SK-N-SH treated with all-trans-retinoic acid at 6 μM for 48 hours (cell line): ENCODE data around the gene ZNF316.

Experiments
- BACH2 ChIP-seq: fragments of 250-450 bp; sonication (Bioruptor Pico); IDR thresholded peaks from 2 replicates; pipeline ENCODE4 v1.9.0; 2021; ENCODE audit warnings: mild to moderate bottlenecking, borderline replicate concordance
- CREB5 ChIP-seq: fragments of 250-450 bp; sonication (Bioruptor Pico); IDR thresholded peaks from 2 replicates; pipeline ENCODE4 v1.5.1; 2020; ENCODE audit warnings: low read depth, mild to moderate bottlenecking, moderate library complexity
- GLIS3 ChIP-seq: fragments of 250-450 bp; sonication (Bioruptor Pico); IDR thresholded peaks from 2 replicates; pipeline ENCODE4 v1.5.0; 2020; ENCODE audit warnings: mild to moderate bottlenecking, moderate library complexity
- OSR1 ChIP-seq: fragments of 250-450 bp; sonication (Bioruptor Pico); IDR thresholded peaks from 2 replicates; pipeline ENCODE4 v1.8.0; 2022; ENCODE audit warnings: moderate library complexity, mild to moderate bottlenecking, inconsistent platforms
- SNAI2 ChIP-seq: fragments of 250-450 bp; sonication (Bioruptor Pico); IDR thresholded peaks from 2 replicates; pipeline ENCODE4 v1.5.0; 2020; ENCODE audit warnings: mild to moderate bottlenecking, moderate library complexity
- TOX ChIP-seq: fragments of 250-450 bp; sonication (Bioruptor Pico); IDR thresholded peaks from 2 replicates; pipeline ENCODE4 v1.8.0; 2021; ENCODE audit warnings: mild to moderate bottlenecking, moderate library complexity, borderline replicate concordance
- ZFP30 ChIP-seq: fragments of 450-650 bp; formaldehyde crosslinking; IDR thresholded peaks from 2 replicates; pipeline ENCODE4 v1.5.0; 2022; ENCODE audit warnings: mild to moderate bottlenecking, moderate library complexity
- ZNF565 ChIP-seq: fragments of 450-650 bp; formaldehyde crosslinking; conservative IDR thresholded peaks from 2 replicates; pipeline ENCODE4 v1.5.0; 2020; ENCODE audit warnings: low read depth, mild to moderate bottlenecking, moderate library complexity
- TF ChIP-seq, protein P1 (sequence below): fragments of 250-450 bp; sonication (Bioruptor Pico); IDR thresholded peaks from 2 replicates; pipeline ENCODE4 v1.5.1; 2021; ENCODE audit warnings: mild to moderate bottlenecking, moderate library complexity

DNA sequence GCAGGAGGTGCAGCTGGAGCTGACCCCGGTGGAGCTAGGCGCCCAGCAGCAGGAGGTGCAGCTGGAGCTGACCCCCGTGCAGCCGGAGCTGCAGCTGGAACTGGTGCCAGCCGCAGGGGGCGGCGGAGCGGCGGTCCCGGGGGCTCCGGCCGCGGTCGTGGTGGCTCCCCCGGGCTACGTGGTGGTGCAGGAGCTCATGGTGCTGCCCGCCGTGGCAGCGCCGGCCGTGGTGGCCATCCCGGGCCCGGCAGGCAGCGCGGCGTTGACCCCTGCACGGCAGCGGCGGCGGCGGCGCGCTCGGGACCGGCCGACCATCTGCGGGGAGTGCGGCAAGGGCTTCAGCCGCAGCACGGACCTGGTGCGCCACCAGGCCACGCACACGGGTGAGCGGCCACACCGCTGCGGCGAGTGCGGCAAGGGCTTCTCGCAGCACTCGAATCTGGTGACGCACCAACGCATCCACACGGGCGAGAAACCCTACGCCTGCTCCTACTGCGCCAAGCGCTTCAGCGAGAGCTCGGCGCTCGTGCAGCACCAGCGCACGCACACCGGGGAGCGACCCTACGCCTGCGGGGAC is 14.9 kb upstream of the ZNF316 start:
- TF ChIP-seq CREB5 (CRISPR knock-in tag) (no peak), ZFP30 (CRISPR knock-in tag) (no peak), GLIS3 (CRISPR knock-in tag) (no peak), BACH2 (CRISPR knock-in tag) (no peak), SNAI2 (no peak), ZNF565 (CRISPR knock-in tag) (no peak), OSR1 (no peak), TOX (no peak)
- TF ChIP-seq, protein P1, sequence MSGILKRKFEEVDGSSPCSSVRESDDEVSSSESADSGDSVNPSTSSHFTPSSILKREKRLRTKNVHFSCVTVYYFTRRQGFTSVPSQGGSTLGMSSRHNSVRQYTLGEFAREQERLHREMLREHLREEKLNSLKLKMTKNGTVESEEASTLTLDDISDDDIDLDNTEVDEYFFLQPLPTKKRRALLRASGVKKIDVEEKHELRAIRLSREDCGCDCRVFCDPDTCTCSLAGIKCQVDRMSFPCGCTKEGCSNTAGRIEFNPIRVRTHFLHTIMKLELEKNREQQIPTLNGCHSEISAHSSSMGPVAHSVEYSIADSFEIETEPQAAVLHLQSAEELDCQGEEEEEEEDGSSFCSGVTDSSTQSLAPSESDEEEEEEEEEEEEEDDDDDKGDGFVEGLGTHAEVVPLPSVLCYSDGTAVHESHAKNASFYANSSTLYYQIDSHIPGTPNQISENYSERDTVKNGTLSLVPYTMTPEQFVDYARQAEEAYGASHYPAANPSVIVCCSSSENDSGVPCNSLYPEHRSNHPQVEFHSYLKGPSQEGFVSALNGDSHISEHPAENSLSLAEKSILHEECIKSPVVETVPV (CRISPR knock-in tag) = no peak
